Measurements from ENCODE around the gene RPRD1A. TPM values are rescaled to one million over a fixed set of nuclear protein-coding genes. Genes with fewer than 3 reads are reported as not detected.

Gene RPRD1A
- total and polyA plus RNA-seq, 9 of the 15 experiments (the other 6 are each of a cell fraction or from before 2014, with no cell fraction given), result 30.2 to 142 (median 66.0) TPM

DNA sequence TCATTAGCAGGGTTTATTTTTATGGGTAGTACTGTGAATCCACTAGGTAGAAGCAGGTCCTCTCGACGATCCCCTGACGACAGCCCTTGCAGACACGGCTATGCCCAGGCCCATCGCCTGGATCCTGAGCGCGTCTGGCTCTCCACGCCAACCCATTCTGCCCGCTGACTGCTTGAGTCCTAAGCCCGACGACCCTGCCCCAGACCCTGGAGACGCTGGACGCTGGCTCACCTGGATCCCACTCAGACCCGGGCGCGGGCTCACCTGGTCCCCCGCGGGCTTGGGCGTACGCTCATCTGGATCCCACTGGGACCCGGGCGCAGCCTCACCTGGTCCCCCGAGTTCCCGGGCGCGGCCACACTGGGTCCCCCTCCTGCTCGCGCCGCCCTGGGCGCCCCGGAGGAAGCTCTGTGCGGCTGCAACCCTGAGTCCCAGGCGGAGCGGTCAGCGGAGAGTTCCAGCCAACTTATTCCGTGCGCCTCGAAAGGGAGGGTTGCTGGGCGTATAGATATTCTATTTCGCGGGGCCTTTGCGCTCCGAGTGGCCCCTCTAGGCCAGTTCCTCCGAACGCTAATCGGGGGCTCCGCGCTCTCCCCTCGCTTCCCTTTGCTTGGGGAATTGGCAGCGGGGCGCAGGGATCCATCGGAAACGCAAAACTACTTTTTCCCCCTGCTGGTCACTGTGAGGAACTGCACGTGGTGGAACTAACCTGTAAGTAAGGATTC is 117.3 kb downstream of the RPRD1A start:
- BruUV-seq (replicated peaks), result no TSS peak
- Histone ChIP-seq H3K27ac (ENCODE audit: extremely low read depth, low read depth, low read length) (no peak overlapping the region), H4K20me1 (replicated peaks; ENCODE audit: control insufficient read depth, insufficient read depth, low read length) (no peaks in the 10 kb centered on the region), H3K4me3 (no peak overlapping the region), H3K36me3 (ENCODE audit: control insufficient read depth, insufficient read depth, low read length) (no peaks in the 10 kb centered on the region), H3K79me2 (ENCODE audit: control insufficient read depth, insufficient read depth, low read length) (no peaks in the 10 kb centered on the region), H3K4me2 (ENCODE audit: insufficient read depth, low read length) (peak overlapping the region; percentile 21; the same call in 1 of the 2 replicates), H3K9ac (ENCODE audit: insufficient read depth in 1 of 2, low read depth in 2 of 2, low read length in 2 of 2) (no peak overlapping the region), H3K27me3 (ENCODE audit: control insufficient read depth in 2 of 2, insufficient read depth in 2 of 2, low read length in 2 of 2) (peaks cover 0 to 12% of the 10 kb centered on the region in 2 experiments; a peak in 4 of 5 replicates), H3K9me1 (ENCODE audit: control insufficient read depth, insufficient read depth, low read length) (no peaks in the 10 kb centered on the region), H3K4me1 (replicated peaks in 1 of 2; ENCODE audit: control insufficient read depth in 2 of 2, insufficient read depth in 2 of 2, low read length in 2 of 2) (peaks cover 0 to 7% of the 10 kb centered on the region in 2 experiments; a peak in 2 of 5 replicates), H2AFZ (ENCODE audit: low read depth, low read length) (no peak overlapping the region), H3K9me3 (replicated peaks; ENCODE audit: control insufficient read depth, insufficient read depth, low read depth, low read length) (no peaks in the 10 kb centered on the region)
- peak; percentile 60 to 70 (median 66) for DNase-seq (ENCODE audit: extremely low read depth in 1 of 4, low spot score in 3 of 4)
- ChIA-PET CTCF (ENCODE audit: low intra/inter-chr PET ratio) (interaction anchor here (0.6 to 1.8 kb wide), 3 partner anchors 9 to 563 kb away, joined by 3 to 8 read pairs (median 4); no protein-coding TSS in a partner anchor), POLR2A (interaction anchor here (0.6 to 1.8 kb wide), 2 partner anchors 22 to 540 kb away, joined by 3 to 4 read pairs; partner anchors contain the start of gene RMP24)
- peak; percentile 86 for FAIRE-seq
- in situ Hi-C loops (cut with MboI), result loop anchor here (10.0 kb wide), 2 partner anchors 195 to 565 kb away; no protein-coding TSS in a partner anchor
- ATAC-seq, result peak; percentile 89
- intact Hi-C loops (cut with micrococcal nuclease), result loop anchor here (1.0 to 10.0 kb wide), 3 partner anchors 194 to 715 kb away; no protein-coding TSS in a partner anchor
- 27% methylated on average over 47 of the region's 54 CpGs for WGBS (ENCODE audit: insufficient coverage, low coverage, missing lambda C conversion rate)
- TF ChIP-seq, protein P1, sequence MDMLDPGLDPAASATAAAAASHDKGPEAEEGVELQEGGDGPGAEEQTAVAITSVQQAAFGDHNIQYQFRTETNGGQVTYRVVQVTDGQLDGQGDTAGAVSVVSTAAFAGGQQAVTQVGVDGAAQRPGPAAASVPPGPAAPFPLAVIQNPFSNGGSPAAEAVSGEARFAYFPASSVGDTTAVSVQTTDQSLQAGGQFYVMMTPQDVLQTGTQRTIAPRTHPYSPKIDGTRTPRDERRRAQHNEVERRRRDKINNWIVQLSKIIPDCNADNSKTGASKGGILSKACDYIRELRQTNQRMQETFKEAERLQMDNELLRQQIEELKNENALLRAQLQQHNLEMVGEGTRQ (CRISPR knock-in tag; IDR thresholded peaks at IDR 0.05), result 0 out of 2 replicates have a peak, but pooled peaks have one; percentile 35
- TF ChIP-seq SMC3 (conservative IDR thresholded peaks at IDR 0.05; ENCODE audit: insufficient read depth, low read depth, low read length), result peak; percentile 70
- TF ChIP-seq SNRNP70 (optimal IDR thresholded peaks at IDR 0.05; ENCODE audit: low read depth, low read length), result no peak
- TF ChIP-seq MECOM (CRISPR knock-in tag; IDR thresholded peaks at IDR 0.05), result no peak
- TF ChIP-seq RAD21 (CRISPR knock-in tag; conservative IDR thresholded peaks at IDR 0.05 in 1 of 2, IDR thresholded peaks at IDR 0.05 in 1 of 2), result peak; percentile 46 to 74
- TF ChIP-seq HDGF (IDR thresholded peaks at IDR 0.05), result no peak
- TF ChIP-seq KDM2B (CRISPR knock-in tag; IDR thresholded peaks at IDR 0.05), result no peak
- peak; percentile 25; the same call in 1 of the 2 replicates for TF ChIP-seq SPI1 (IDR thresholded peaks at IDR 0.05; ENCODE audit: borderline replicate concordance, low read depth, low read length)
- TF ChIP-seq, protein P2, sequence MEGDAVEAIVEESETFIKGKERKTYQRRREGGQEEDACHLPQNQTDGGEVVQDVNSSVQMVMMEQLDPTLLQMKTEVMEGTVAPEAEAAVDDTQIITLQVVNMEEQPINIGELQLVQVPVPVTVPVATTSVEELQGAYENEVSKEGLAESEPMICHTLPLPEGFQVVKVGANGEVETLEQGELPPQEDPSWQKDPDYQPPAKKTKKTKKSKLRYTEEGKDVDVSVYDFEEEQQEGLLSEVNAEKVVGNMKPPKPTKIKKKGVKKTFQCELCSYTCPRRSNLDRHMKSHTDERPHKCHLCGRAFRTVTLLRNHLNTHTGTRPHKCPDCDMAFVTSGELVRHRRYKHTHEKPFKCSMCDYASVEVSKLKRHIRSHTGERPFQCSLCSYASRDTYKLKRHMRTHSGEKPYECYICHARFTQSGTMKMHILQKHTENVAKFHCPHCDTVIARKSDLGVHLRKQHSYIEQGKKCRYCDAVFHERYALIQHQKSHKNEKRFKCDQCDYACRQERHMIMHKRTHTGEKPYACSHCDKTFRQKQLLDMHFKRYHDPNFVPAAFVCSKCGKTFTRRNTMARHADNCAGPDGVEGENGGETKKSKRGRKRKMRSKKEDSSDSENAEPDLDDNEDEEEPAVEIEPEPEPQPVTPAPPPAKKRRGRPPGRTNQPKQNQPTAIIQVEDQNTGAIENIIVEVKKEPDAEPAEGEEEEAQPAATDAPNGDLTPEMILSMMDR (IDR thresholded peaks at IDR 0.05 in 2 of 3, conservative IDR thresholded peaks at IDR 0.05 in 1 of 3; ENCODE audit: insufficient read depth in 2 of 3, low read depth in 1 of 3, low read length in 3 of 3), result peak; percentile 72 to 90 (median 72)
- no peak for TF ChIP-seq NBN (IDR thresholded peaks at IDR 0.05; ENCODE audit: low read depth)
- TF ChIP-seq, protein P3, sequence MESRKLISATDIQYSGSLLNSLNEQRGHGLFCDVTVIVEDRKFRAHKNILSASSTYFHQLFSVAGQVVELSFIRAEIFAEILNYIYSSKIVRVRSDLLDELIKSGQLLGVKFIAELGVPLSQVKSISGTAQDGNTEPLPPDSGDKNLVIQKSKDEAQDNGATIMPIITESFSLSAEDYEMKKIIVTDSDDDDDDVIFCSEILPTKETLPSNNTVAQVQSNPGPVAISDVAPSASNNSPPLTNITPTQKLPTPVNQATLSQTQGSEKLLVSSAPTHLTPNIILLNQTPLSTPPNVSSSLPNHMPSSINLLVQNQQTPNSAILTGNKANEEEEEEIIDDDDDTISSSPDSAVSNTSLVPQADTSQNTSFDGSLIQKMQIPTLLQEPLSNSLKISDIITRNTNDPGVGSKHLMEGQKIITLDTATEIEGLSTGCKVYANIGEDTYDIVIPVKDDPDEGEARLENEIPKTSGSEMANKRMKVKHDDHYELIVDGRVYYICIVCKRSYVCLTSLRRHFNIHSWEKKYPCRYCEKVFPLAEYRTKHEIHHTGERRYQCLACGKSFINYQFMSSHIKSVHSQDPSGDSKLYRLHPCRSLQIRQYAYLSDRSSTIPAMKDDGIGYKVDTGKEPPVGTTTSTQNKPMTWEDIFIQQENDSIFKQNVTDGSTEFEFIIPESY (CRISPR knock-in tag; IDR thresholded peaks at IDR 0.05), result 0 out of 2 replicates have a peak, but pooled peaks have one; percentile 31
- TF ChIP-seq PCBP1 (IDR thresholded peaks at IDR 0.05; ENCODE audit: low read depth, low read length, poor library complexity, severe bottlenecking), result peak; percentile 34
